ENCODE measurements around the gene BEND6. TPM values are rescaled to one million over a fixed set of nuclear protein-coding genes. Genes with fewer than 3 reads are reported as not detected.

Gene BEND6
- total and polyA plus RNA-seq, 10 of the 15 experiments (the other 5 are each of a cell fraction or from before 2014, with no cell fraction given) = 0.79 to 2.8 (median 1.6) TPM

- TF ChIP-seq, protein P1, sequence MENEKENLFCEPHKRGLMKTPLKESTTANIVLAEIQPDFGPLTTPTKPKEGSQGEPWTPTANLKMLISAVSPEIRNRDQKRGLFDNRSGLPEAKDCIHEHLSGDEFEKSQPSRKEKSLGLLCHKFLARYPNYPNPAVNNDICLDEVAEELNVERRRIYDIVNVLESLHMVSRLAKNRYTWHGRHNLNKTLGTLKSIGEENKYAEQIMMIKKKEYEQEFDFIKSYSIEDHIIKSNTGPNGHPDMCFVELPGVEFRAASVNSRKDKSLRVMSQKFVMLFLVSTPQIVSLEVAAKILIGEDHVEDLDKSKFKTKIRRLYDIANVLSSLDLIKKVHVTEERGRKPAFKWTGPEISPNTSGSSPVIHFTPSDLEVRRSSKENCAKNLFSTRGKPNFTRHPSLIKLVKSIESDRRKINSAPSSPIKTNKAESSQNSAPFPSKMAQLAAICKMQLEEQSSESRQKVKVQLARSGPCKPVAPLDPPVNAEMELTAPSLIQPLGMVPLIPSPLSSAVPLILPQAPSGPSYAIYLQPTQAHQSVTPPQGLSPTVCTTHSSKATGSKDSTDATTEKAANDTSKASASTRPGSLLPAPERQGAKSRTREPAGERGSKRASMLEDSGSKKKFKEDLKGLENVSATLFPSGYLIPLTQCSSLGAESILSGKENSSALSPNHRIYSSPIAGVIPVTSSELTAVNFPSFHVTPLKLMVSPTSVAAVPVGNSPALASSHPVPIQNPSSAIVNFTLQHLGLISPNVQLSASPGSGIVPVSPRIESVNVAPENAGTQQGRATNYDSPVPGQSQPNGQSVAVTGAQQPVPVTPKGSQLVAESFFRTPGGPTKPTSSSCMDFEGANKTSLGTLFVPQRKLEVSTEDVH (IDR thresholded peaks at IDR 0.05; ENCODE audit: low read depth, partially characterized antibody) = no peak
- TF ChIP-seq DPF2 (IDR thresholded peaks at IDR 0.05) (no peak), BCL11A (IDR thresholded peaks at IDR 0.05; ENCODE audit: low read depth, low read length) (no peak), ZBTB33 (IDR thresholded peaks at IDR 0.05) (no peak), IRF3 (IDR thresholded peaks at IDR 0.05) (no peak), IKZF1 (conservative IDR thresholded peaks at IDR 0.05) (no peak), GATAD2B (conservative IDR thresholded peaks at IDR 0.05; ENCODE audit: low read depth) (no peak), CBFB (IDR thresholded peaks at IDR 0.05; ENCODE audit: low read depth) (no peak), NFYA (IDR thresholded peaks at IDR 0.05; ENCODE audit: borderline replicate concordance, low read depth, low read length) (no peak)
Measured at GRCh38 chr6:56959094-56959493, 4.2 kb downstream of the BEND6 start (continued).
